GM23248 (cell line): ENCODE measurements around the gene PABPN1L. TPM values are rescaled to one million over a fixed set of nuclear protein-coding genes. Genes with fewer than 3 reads are reported as not detected.
A peak's percentile ranks its signal among the peaks of the same experiment; 100 is the strongest.

Source experiments
- DNase-seq: peaks from one replicate; pipeline ENCODE4 v3.0.0-alpha.2; 2015
- H2AFZ ChIP-seq: fragments of 200-600 bp; sonication (generic); 2 replicates; pipeline ENCODE4 v1.6.1; 2016; ENCODE audit warnings: antibody characterized with exemption
- H3F3A ChIP-seq: fragments of 200-600 bp; sonication (generic); 2 replicates; pipeline ENCODE4 v1.6.1; 2016; ENCODE audit warnings: mild to moderate bottlenecking, antibody characterized with exemption, mixed run types; ENCODE audit not compliant: insufficient read depth
- H3K27ac ChIP-seq: fragments of 200-600 bp; sonication (generic); 2 replicates; pipeline ENCODE4 v1.5.1; 2016; ENCODE audit warnings: mild to moderate bottlenecking
- H3K27me3 ChIP-seq: fragments of 200-600 bp; sonication (generic); replicated peaks from 2 replicates; pipeline ENCODE4 v1.6.1; 2016; ENCODE audit warnings: mild to moderate bottlenecking; ENCODE audit not compliant: insufficient read depth
- H3K36me3 ChIP-seq: fragments of 200-600 bp; sonication (generic); 2 replicates; pipeline ENCODE4 v1.6.1; 2016; ENCODE audit warnings: low read depth, mild to moderate bottlenecking
- H3K4me1 ChIP-seq: fragments of 200-600 bp; sonication (generic); 2 replicates; pipeline ENCODE4 v1.6.1; 2016; ENCODE audit warnings: mild to moderate bottlenecking; ENCODE audit not compliant: insufficient read depth
- H3K4me2 ChIP-seq: fragments of 200-600 bp; sonication (generic); one replicate; pipeline ENCODE4 v1.6.1; 2016; ENCODE audit warnings: mild to moderate bottlenecking; ENCODE audit not compliant: unreplicated experiment
- H3K4me3 ChIP-seq: fragments of 200-600 bp; sonication (generic); 2 replicates; pipeline ENCODE4 v1.5.1; 2016; ENCODE audit warnings: mild to moderate bottlenecking
- H3K79me2 ChIP-seq: fragments of 200-600 bp; sonication (generic); 2 replicates; pipeline ENCODE4 v1.6.1; 2016; ENCODE audit warnings: mild to moderate bottlenecking; ENCODE audit not compliant: insufficient read depth
- H3K9ac ChIP-seq: fragments of 200-600 bp; sonication (generic); 2 replicates; pipeline ENCODE4 v1.6.1; 2016; ENCODE audit warnings: mild to moderate bottlenecking
- H3K9me2 ChIP-seq: fragments of 200-600 bp; sonication (generic); 2 replicates; pipeline ENCODE4 v1.6.1; 2016; ENCODE audit warnings: mixed run types, mild to moderate bottlenecking, moderate library complexity; ENCODE audit not compliant: insufficient read depth
- H3K9me3 ChIP-seq: fragments of 200-600 bp; sonication (generic); one replicate; pipeline ENCODE4 v1.6.1; 2017; ENCODE audit warnings: low read depth
- H4K20me1 ChIP-seq: fragments of 200-600 bp; sonication (generic); 2 replicates; pipeline ENCODE4 v1.6.0; 2016; ENCODE audit not compliant: insufficient read depth
- EZH2 ChIP-seq: fragments of 200-600 bp; sonication (generic); IDR thresholded peaks from 2 replicates; pipeline ENCODE4 v1.6.1; 2018; ENCODE audit warnings: antibody characterized with exemption, mild to moderate bottlenecking; ENCODE audit not compliant: insufficient read depth, poor library complexity, severe bottlenecking
- EZH2phosphoT487 ChIP-seq: fragments of 200-600 bp; sonication (generic); IDR thresholded peaks from 2 replicates; pipeline ENCODE4 v1.6.1; 2018; ENCODE audit warnings: antibody characterized with exemption, moderate library complexity, mild to moderate bottlenecking, low read depth; ENCODE audit not compliant: insufficient read depth
- WGBS, 2 experiments: methylation state at CpG; one replicate each; pipeline ENCODE4 v1.1.6; 2015 to 2017; ENCODE audit warnings: low lambda C conversion rate in 2 of 2, low coverage in 1 of 2; ENCODE audit errors: missing lambda C conversion rate in 2 of 2; 5-methylcytosine and 5-hydroxymethylcytosine counted together
- in situ Hi-C: fragments of 300-500 bp; cut with MboI; formaldehyde crosslinking; loops from 2 replicates; pipeline ENCODE4 v1.15.0; 2020
- polyA plus RNA-seq: library from polyadenylated mRNA; unstranded; fragments of >200 nt; fragmentation: Nextera tagmentation; extraction: Ambion mirVana; gene quantifications from 2 replicates; pipeline ENCODE4 v1.2.1, GENCODE V29; 2016
- total RNA-seq: library from RNA; depleted of rRNA; stranded (reverse); fragments of >200 nt; shearing (Covaris generic); gene quantifications from 2 replicates; pipeline ENCODE4 v1.2.3, GENCODE V29; 2014

The PABPN1L gene
- total and polyA plus RNA-seq, 2 experiments from 2014 or later = not detected

GRCh38 chr16:88818575-88818874 is 47.9 kb downstream of the PABPN1L start:
- in situ Hi-C loops = no loop called here
- DNase-seq = no peak
- WGBS, 2 experiments = 87 to 90% methylated on average over 18 of the region's 18 CpGs
- Histone ChIP-seq H2AFZ (no peak overlapping the region), H3K9me2 (no peaks in the 10 kb centered on the region), H3K4me3 (no peak overlapping the region), H3K79me2 (no peaks in the 10 kb centered on the region), H3K9ac (no peak overlapping the region), H3K9me3 (no peaks in the 10 kb centered on the region), H3F3A (no peaks in the 10 kb centered on the region), H3K27ac (no peak overlapping the region), H3K27me3 (no peaks in the 10 kb centered on the region), H4K20me1 (no peaks in the 10 kb centered on the region), H3K4me1 (no peaks in the 10 kb centered on the region), H3K4me2 (no peak overlapping the region), H3K36me3 (no peaks in the 10 kb centered on the region)
- TF ChIP-seq EZH2phosphoT487 (no peak), EZH2 (no peak)

GRCh38 chr16:88817785-88818574 is 48.5 kb downstream of the PABPN1L start:
- DNase-seq = no peak
- H3K27ac ChIP-seq = no peak overlapping the region
- TF ChIP-seq EZH2 (no peak), EZH2phosphoT487 (no peak)
- no peaks in the 10 kb centered on the region for H3K9me3 ChIP-seq
- no peaks in the 10 kb centered on the region for H3K36me3 ChIP-seq
- no peak overlapping the region for H3K4me2 ChIP-seq
- 77 to 81% methylated on average over 36 to 39 of the region's 40 CpGs for WGBS, 2 experiments
- no peaks in the 10 kb centered on the region; the same call in 1 of the 2 replicates for H3K4me1 ChIP-seq
- H2AFZ ChIP-seq = no peak overlapping the region
- H3K9me2 ChIP-seq = no peaks in the 10 kb centered on the region
- in situ Hi-C loops = no loop called here
- H4K20me1 ChIP-seq = no peaks in the 10 kb centered on the region
- no peaks in the 10 kb centered on the region for H3F3A ChIP-seq
- no peak overlapping the region for H3K4me3 ChIP-seq
- no peaks in the 10 kb centered on the region for H3K79me2 ChIP-seq
- no peaks in the 10 kb centered on the region for H3K27me3 ChIP-seq
- H3K9ac ChIP-seq = no peak overlapping the region

- H3K36me3 ChIP-seq = no peaks in the 10 kb centered on the region
- 89 to 90% methylated on average over 40 to 41 of the region's 41 CpGs for WGBS, 2 experiments
- no peaks in the 10 kb centered on the region for H3K9me3 ChIP-seq
- TF ChIP-seq EZH2phosphoT487 = no peak
- no peak for TF ChIP-seq EZH2
- no peaks in the 10 kb centered on the region for H3F3A ChIP-seq
- in situ Hi-C loops = no loop called here
- H3K79me2 ChIP-seq = no peaks in the 10 kb centered on the region
- no peak overlapping the region for H3K27ac ChIP-seq
- H3K4me1 ChIP-seq = no peaks in the 10 kb centered on the region; the same call in 1 of the 2 replicates
- DNase-seq = no peak
- H3K9me2 ChIP-seq = no peaks in the 10 kb centered on the region
- no peak overlapping the region for H3K4me2 ChIP-seq
- H2AFZ ChIP-seq = no peak overlapping the region
- no peaks in the 10 kb centered on the region for H3K27me3 ChIP-seq
- H3K9ac ChIP-seq = no peak overlapping the region
- no peaks in the 10 kb centered on the region for H4K20me1 ChIP-seq
- no peak overlapping the region for H3K4me3 ChIP-seq
These were observed 49.5 kb downstream of the PABPN1L start for GRCh38 chr16:88816736-88817535.

- TF ChIP-seq EZH2 = no peak
- in situ Hi-C loops = no loop called here
- 56 to 67% methylated on average over 15 to 19 of the region's 19 CpGs for whole genome bisulfite sequencing, 2 experiments
These were observed 50.4 kb downstream of the PABPN1L start for GRCh38 chr16:88815901-88816589.

More at GRCh38 chr16:88815901-88816589, 50.4 kb downstream of the PABPN1L start:
- H3K4me3 ChIP-seq = no peak overlapping the region
- H2AFZ ChIP-seq = no peak overlapping the region
- no peaks in the 10 kb centered on the region for H3K9me3 ChIP-seq
- H3K79me2 ChIP-seq = no peaks in the 10 kb centered on the region
- H3K9ac ChIP-seq = no peak overlapping the region
- DNase-seq = peak; percentile 36
- H3K36me3 ChIP-seq = no peaks in the 10 kb centered on the region
- no peaks in the 10 kb centered on the region for H3F3A ChIP-seq
- no peak overlapping the region for H3K4me2 ChIP-seq
- no peaks in the 10 kb centered on the region for H3K27me3 ChIP-seq
- H3K4me1 ChIP-seq = no peaks in the 10 kb centered on the region; the same call in 1 of the 2 replicates
- no peak overlapping the region for H3K27ac ChIP-seq
- no peaks in the 10 kb centered on the region for H4K20me1 ChIP-seq
- H3K9me2 ChIP-seq = no peaks in the 10 kb centered on the region
